NCI-H2107 (cell line): ENCODE measurements around the gene TOP3A.
A peak's percentile ranks its signal among the peaks of the same experiment; 100 is the strongest.

ENCODE experiments used
- DNase-seq: peaks from one replicate; lab custom pipeline; 2025; lab: John Stamatoyannopoulos, UW

TOP3A gene

DNA sequence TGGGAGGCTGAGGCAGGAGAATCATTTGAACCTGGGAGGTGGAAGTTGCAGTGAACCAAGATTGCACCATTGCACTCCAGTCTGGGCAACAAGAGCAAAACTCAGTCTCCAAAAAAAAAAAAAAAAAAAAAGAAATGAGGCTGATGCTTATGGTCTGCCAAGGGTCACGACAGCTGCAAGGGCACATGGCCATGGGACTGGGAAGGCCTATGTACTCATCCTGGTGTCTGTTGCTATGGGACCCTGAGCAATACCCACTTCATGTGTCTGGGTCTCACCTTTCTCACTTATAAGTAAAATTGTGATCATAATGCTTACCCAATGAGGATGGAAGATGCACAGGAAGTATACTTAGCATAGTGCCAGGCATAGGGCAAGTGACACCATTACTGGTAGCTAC, 37.7 kb downstream of the TOP3A start:
- DNase-seq, result no peak

DNA sequence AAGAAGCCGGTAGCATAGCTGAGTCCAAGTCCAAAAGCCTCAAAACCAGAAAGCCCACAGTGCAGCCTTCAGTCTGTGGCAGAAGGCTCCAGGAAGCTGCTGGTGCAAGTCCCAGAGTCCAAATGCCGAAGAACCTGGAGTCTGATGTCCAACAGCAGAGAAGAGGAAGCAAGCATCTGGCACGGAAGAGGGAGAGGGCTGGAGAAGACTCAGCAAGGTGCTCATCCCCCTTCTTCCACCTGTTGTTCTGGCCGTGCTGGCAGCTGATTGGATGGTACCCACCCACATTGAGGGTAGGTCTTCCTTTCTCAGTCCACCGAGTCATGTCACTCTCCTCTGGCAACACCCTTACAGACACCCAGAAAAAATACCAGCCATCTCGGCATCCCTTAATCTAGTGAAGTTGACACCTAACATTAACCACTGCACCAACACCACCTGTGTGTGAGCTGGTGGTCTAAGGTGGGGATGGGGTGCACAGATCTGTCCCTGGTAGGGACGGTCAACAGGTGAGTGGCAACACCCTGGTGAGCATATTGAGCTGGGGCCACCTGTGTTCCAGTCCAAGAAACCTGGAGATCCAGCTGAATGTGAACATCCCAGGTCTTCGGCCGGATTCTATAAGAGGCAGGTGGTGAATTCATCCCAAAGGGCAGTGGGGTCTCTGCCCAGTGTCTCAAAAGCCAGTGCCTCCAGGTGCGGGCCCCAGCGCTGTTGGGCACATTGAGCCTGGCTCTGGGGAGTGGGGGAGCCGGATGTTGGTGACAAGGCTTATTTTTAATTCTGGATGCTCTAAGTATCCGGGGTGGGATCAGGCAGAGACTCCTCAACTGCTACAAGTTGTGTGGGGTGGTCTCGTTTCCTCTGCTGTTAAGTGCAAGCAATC, 44.5 kb downstream of the TOP3A start:
- DNase-seq, result no peak

DNA sequence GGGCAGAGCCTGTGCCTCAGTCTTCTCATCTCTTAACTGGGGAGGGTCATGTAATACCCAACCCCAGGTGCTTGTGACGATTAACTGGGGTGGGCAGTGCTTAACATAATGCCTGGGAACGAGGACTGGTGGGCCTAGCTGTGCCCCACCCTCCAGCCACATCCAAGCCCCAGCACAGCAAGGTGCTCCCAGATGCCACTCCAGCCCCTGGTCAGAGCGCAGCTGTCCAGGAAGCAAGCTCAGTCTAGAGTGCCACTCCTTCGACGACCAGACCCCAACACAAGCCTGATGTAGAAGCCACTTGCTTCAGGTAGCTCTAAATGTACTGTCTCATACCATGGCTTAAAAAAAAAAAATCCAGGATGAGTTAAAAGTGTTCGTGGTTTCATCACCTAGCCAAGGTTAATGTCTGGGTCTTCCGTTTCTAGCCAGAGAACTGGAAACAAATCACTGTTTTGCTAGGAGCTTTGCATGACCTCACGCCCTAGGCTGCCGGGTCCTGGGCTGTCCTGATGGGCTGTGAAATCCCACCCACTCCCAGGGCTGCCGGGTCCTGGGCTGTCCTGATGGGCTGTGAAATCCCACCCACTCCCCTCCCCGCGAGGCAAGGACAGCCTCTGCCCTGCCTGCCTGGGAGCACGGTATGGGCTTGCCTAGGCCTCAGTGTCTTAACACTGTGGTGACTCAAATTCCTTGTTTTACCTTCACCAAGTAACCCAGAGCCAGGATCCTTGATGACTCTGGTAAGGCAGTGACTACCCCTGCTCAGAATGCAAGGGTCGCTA, 46.7 kb downstream of the TOP3A start:
- DNase-seq, result no peak

DNA sequence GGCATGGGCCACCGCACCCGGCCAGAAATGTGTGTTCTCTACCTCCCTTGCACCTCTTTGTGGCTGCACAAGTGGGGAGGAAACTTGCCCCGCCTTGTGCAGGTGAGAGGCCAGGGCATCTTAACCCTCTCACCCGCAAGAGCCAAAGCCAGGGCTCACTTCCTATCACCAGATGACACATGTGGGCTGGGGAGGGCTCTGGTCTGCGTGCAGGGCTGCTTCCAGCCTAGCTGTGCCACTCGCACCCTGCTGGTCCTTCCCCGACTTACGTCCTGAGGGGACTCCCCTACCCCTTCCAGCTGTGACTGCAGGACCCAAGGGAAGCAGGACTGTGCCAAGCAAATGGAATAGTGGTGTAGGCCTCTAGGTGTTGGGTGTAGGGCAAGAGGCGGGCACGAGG, 47.4 kb downstream of the TOP3A start:
- no peak for DNase-seq

DNA sequence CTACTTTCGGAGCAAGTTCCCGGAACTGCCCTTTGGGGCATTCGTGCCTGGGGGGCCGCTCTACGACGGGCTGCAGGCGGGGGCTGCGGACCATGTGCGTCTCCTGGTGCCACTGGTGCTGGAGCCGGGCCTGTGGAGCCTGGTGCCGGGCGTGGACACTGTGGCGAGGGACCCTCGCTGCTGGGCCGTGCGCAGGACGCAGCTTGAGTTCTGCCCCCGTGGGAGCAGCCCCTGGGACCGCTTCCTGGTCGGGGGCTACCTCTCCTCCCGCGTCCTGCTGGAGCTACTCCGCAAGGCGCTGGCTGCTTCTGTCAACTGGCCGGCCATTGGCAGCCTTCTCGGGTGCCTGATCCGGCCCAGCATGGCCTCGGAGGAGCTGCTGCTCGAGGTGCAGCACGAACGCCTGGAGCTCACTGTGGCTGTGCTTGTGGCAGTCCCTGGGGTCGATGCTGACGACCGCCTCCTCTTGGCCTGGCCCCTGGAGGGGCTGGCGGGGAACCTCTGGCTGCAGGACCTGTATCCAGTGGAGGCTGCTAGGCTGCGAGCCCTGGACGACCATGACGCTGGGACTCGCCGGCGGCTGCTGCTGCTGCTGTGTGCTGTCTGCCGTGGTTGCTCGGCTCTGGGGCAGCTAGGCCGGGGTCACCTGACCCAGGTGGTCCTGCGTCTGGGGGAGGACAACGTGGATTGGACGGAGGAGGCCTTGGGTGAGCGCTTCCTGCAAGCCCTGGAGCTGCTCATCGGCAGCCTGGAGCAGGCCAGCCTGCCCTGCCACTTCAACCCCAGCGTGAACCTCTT, 50.7 kb downstream of the TOP3A start:
- no peak for DNase-seq

DNA sequence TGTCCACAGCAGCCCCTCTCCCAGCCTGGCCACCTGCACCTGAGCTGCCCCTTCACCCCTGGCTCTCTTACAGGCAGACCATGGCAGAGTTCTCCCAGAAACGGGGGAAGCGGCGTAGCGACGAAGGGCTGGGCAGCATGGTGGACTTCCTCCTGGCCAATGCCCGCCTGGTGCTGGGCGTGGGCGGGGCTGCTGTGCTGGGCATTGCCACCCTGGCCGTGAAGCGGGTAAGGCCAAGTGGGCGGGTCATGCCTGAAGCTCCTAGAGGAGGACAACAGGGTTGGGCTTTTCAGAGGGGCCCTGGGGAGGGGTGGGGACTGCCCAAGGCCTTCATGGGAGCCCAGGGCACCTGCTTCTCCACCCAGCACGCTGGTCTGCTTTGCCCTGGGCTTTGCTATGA, 52.2 kb downstream of the TOP3A start:
- no peak for DNase-seq

DNA sequence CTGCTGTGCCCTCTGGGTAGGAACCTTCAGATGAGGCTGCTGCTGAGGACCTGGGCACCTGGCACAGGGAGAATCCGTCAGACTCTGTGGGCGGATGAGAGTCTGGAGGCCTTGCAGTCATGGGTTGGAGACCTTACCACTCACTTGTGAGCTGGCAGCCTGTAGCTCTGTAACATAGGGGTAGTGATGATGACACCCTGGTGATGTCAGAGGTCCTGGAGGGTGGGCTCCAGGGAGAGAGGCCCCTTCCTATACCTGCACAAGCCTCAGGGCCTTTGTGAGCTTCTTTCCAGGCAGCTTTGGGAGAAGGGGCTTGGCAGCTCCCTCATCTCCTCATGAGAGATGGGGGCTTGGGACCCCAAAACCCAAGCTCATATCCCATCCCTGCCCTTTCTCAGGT, 52.7 kb downstream of the TOP3A start:
- no peak for DNase-seq

DNA sequence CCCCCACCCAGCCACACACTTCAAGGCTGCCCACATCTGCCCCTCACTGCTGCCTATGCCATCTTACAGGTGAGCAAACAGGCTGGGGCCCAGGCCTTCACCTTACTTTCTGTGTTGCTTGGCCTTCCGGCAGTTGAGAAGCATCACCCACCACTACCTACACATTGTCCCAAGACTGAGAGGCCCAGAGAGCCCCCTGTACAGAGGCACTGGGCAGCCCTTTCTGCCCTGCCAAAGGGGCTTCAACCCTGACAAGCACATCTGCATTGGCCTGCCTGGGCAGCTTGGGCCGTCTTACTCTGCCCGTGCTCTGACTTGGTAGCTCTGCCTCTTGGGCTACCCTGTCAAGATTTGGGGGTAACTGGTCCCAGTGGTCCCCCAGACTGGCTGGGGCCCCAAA, 53.1 kb downstream of the TOP3A start:
- DNase-seq, result no peak

DNA sequence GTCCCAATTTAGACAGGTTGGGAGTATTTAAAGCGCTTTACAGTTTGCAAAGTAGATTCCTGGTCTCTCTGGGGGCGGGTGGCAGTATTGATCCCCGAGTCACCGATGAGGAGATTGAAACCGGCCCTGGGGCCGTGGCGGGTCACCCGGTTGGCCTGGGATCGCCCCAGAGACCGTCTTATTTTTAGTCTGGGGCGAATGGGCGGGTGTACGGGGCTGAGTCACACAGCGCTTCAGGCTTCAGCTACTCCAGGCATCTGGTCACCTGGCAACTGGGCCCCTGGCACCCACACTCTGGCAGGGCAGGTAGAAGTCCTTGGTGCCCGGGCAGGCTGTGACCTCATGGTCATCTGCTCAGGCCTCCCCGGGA, 53.7 kb downstream of the TOP3A start:
- no peak for DNase-seq

DNA sequence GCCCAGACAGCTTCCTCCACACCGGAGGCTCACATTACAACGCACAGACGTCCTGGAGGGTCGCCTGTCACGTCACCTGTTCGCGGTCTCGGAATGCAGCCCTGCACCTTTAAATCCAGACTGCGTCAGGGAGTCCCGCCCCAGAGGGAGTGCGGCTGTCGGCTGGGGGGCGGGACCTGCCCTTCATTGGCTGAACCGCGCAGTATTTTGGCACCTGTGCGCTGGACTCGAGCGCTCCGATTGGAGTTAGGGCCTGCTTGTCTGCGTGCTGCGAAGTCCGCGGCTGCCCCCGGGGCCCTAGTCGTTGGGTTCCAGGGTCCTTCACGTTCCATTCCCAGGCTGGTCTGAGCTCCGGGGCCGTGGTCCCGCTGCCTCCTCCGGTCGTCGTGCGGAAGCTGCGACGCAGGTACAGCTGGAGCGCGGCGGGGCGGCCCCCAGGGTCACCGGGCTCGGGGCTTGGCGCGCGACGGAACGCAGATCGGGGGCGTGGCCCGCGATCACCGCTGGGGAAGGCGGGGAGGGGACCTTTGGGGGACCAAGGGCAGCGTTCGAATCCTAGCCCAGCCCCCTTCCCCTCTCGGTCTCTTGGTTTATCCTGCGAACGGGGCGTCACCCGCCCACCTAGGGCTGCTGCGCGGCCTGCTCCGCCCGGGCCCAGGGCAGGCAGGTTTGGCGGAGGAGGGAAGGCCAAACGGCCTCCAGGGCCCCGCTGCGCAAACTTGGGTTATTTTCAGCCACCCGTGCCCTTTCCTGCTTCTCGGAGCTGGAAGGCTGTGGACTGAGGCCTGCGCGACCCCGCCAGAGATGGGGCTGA, 54.3 kb downstream of the TOP3A start, which contains the start of gene MIEF2:
Gene MIEF2, plus strand, starts transcription at position 331 of the 814 bp plus-strand sequence. CDS start 2,059 bp downstream, outside the sequence.
- peak; percentile 69 for DNase-seq

DNA sequence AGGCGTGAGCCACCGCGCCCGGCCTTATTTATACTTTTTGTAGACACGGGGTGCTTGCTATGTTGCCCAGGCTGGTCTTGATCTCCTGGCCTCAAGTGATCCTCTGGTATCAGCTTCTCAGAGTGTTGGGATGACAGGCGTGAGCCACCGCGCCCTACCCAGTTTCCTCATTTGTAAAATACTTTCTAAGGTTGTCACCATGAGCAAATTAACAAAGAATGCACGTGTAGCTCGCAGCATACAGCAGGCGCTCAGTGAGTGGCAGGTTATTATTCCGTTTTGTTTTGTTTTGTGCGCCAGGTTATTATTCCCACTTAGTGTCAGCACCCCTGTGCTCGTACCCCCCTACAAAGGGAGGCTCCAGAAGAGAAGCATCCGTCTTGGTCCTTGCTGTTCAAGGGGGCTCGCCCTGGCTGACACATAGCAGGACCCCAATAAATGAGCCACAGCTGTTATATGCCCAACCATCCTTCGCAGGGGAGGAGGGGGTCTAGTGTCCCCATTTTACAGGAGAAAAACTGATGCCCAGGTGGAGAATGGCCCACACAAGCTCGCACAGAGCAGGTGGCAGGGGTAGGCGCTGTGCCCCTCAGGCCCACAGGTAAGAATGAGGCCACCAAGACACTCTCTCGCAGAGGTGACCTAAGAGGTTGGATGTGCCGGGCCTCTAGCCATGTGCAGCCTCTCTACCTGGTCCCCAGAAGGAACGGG, 55.0 kb downstream of the TOP3A start:
- DNase-seq, result no peak

DNA sequence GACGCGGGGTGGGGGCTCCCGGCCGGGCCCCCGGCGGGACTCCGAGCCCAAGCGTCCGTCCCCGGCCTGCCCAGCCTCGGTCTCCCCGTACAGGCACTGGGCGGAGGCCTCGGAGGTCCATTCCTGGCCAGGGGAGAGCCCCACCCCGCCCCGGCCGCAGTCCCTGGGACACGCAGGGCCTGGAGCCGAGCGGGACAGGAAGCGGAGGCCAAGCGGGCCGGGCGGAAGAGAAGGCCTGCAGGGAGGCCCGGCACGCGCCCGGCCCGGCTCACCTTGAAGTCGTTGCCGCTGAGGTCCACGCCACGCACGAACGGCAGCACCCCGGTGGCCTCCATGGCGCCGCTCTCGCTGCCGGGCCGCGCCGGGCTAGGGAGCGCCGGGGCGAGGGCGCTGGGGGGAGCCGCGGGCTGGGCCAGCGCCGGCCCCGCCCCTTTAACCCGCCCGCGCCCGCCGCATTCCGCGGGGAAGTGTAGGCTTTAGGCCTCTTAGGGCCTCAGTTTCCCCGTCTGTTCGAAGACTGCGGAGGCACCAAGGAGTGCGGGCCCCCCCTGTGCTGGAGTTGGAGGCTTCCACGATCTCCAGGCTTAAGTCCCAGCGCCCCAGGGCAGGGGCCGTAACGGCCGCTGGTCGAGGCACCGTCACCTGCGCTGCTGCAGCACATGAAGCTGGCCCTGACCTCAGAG, 56.3 kb downstream of the TOP3A start, which contains the start of gene FLII:
Gene FLII, minus strand, starts transcription at position 383 of the 683 bp plus-strand sequence. Its CDS starts 48 bp downstream, at position 335.
- no peak for DNase-seq

DNA sequence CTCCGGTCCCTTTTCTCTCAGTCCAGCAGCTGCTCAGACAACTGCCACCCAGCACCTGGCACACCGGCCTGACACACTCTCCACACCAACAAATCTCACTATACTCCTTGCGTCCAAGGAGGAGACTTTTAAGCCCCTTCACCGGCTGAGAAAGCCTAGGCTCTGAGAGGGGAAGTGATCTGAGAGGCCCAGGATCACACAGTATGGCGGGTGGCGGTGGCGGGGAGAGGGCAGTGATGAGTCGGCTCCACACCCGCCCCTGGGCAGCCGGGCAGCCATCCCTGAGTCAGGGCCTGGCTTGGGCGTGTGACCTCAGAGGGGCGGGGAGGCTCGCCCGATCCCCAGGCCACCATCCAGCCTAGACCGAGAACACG, 56.8 kb downstream of the TOP3A start:
- no peak for DNase-seq

DNA sequence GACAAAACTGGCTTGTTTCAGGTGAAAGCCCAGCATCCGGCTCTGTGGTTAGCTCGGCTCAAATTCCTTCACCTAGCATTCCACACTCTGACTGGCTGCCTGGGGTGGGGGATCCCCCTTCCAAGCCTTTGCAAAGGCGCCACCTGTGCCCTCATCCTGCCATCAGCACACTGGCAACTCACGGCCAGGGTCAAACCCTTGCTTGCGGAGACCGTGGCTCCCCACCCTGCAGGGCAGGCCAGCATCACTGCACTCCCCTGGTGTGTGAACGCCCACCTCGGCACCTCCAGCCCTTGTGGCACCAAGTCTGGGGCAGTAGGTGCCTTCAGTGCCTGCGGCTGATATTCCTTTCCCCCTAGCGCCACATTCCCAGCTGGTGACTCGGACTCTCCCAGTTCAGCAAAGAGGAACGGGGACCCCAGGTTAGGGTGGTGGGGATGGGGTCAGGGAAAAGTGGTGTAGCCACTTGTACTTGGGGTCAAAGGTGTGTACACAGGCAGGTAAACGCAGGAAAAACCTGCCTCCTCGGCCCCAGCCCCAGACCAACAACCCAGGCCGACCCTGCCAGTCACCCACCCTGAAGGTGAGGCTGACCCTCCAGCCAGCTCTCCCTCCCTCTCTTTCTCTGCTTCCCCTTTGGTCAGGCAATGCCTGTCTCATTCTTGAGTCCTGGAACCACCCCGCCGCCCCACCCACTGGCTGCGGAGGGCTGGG, 57.4 kb downstream of the TOP3A start:
- no peak for DNase-seq

DNA sequence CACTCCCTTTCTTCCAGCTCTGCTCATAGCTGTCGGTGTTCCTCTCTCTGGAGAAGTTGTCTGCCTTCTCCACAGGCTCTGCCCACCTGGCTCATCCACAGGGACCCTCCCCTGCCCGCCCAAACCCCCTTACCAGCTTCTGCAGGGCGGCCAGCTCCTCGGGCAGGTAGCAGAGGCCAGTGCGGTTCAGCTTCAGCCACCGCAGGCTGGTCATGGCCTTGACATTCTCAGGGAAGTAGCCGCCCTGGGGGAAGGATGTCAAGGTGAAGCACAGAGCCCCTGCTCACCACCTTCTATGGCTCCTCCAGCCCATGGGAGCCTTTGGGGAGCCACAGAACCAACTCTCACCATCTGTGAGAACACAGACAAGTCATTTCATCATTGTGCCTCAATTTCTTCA, 58.0 kb downstream of the TOP3A start:
- no peak for DNase-seq

DNA sequence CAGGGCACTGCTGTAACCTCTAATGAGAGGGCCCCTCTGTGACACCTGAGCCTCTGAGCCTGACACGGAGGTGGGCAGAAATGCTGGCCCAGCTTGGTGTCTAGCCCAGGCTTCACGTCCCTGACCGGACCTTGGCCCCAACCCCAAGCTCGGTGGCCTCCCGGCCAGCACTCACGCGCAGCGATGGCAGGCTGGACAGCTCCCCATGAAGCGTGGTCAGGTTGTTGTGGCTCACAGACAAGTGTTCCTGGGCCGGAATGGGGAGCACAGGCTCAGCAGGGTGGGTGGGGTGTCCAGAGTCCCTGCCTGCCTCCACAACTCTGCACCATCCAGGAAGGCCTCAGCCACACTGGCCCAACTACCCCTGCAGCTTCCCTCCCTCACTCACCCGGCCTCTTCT, 58.4 kb downstream of the TOP3A start:
- DNase-seq, result no peak

DNA sequence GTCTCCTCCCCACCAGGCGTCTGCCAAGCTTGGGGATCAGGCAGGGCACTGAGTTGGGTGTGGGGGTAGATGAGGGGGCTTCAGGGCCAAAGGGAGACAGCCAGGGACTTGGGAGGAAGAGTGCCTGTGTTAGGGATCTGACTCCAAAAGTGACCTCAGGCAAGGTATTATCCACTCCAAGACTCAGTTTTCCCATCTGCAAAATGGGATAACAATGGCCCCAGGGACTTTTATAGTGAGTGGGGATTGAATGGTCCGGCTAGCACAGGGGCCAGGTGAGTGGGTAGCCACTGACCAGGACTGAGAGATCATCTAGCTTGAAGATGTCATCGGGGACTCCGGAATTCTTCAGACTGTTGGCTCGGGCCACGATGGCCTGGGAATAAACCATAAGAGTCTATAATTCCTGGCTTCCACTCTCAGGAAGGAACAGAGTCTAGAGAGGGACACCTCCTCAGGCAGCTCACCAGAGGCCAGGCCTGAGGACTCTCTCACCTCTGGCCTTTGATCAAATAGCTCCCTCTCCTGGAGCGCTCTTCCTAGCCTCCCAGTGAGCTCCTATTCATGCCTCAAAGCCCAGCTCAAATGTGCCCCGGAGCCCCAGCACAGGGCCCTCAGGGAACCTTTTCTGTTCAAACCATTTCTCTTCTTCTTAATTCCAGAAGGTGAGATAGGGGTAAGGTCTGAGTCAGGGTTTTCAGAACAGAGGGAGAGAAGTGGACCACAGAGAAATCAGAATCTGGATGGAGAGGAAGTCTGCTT, 59.7 kb downstream of the TOP3A start:
- DNase-seq, result no peak

DNA sequence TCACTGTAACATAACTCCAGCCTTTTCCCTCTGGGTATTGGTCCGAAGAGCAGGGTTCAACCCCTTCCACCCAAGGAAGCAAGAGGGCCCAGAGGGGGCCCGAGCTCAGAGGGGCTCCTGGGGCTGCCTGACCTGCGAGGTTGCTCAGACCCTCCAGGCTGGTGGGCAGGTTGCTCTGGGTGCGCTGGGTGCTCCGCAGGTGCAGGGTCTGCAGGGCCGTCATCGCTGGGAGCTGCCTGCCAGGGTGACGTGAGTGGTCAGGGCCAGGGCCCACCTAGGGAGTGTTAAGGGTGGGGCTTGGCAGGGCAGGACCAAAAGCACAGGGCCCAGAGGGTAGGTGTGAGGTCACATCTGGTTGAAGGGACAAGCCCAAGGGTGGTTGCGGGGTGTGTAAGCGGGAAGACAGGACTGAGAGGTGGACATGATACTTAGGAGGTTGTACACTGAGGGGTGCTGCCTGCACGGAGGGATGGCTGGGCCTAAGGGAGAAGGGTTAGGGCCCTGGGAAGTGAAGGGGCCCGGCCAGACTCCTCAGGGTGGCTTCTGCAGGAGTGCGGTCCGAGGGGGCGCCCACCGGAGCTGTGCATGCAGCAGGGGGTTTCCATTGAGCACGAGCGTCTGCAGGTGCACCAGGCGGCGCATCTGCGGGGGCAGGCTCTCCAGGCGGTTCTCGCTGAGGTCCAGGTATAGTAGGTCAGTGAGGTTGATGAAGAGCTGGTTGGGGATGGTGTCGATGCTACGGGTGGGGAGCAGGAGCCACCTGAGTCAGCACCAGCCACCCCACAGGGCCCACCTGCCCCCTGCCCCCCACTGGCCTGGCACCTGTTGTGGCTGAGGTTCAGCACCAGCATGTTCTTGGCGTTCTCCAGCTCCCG, 60.6 kb downstream of the TOP3A start:
- DNase-seq, result no peak
